ENCODE results near the gene SLC38A1.
A peak's percentile ranks its signal among the peaks of the same experiment; 100 is the strongest.
"Not testable (repeated sequence)": the region's sequence is repeated elsewhere in the genome, so short reads cannot be mapped to it uniquely, and the experiment has no call there.

SLC38A1 gene

DNA sequence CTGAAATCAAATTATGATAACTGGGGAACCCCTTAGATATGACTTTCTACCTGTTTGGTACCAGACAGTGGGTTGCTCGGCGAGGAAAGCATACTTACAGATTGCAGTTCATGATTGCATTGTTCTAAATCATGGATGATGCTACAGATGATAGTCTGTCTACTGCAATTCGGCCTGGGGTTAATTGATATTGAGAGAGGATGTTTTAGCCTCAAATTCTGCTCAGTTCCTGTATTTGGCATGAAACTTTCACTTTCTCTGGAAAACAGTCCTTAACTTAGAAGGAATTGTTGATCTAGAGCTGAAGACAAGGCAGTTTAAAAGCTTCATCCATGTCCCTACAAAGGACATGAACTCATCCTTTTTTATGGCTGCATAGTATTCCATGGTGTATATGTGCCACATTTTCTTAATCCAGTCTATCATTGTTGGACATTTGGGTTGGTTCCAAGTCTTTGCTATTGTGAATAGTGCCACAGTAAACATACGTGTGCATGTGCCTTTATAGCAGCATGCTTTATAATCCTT is 106.2 kb downstream of the SLC38A1 start:
- not testable (repeated sequence) for DNase-seq

DNA sequence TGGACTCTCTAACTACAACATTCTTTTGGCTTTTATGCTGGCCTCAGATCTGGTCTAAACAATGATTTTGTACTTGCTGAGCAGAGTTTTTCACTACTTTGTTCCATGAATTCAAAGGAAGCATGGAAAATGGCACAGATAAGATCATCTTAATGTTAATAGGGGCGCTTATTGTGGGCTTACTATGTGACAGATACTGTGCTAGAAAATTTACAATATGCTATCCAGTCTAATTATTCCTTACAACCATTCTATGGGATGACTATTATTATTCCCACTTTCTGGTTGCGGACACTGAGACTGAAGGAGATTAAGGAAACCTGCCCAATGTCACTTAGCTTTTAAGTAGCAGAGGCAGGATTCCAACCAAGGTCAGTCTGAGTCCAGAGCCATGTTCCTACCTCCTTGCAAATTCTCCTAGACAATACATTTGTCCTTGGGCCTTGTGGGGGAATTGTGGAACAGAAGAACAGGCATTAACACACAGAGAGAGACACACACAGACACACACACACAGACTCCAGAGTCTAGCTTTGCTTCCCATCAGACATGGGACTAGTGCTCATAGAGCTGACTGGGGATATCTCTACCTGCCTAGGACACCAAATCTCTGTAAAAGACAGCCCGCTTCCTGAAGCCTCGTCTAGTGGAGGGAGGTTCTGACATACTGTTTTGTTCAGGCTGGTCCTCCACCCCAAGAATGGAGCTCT is 107.7 kb downstream of the SLC38A1 start:
- no peak for DNase-seq

DNA sequence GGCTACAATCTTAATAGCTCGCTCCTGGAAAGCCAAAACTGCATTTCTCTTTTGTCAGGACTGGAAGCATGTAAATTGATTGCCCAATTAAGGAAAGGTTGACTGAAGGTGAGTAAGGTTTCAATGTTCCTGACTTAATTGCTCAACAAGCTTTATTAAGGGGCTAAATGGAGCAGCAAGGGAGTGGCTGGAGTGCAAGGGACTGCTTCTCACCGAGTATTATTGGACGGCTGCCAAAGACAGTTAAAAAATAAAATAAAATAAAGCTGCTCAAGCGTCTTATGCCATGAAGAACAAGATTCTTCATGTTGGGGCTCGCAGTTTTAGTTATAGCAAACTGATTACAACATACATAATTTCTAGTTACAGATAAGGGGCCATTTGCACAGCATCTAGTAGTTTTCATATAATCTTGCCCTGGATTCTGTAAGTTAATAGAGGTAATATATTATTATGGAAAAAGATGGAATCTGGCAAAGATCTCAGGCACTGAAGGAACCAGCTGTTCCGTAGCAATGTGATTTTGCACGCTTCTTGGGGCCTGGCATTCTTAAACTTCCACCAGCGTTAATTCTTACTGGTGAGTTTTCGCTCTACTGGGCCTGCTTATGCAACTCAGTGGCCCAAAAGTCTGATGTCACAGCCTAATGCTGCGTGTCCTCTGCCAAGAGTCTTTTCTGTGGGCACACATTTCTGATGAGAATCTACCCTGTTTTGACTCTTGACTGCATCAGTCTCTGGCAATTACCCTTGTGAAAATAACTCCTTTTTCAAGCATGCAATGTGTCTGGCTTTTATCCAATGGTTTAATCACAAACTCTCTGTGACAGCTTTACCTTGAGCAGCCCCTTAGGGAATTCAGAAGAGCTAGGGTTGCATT is 108.5 kb downstream of the SLC38A1 start:
- no peak for DNase-seq

DNA sequence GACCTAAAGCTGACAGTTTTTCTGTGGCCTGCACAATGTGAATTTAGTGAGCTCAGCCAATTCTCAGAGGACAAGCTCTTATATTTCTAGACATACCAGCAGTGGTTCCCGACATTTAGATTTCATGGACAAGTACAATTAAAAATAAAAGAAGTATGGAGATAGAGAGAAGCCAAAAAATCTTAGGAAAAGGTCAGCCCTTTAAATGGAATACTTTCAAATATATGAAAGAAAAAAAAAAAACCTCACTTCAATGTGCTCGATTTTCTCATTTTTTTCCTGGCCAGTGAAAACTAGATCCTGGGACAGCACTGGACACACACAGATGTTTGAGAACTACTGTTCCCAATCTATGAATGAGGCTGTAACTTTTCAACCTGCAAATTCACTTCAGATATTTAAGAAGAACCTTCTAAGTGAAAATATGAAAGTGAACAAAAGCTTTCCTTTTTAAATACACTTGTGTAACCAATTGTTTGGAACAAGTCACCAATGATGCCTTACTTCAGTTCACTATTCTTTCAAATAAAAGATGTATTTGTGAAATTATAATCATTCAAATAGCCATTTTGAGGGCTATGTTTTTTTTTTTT is 109.4 kb downstream of the SLC38A1 start:
- no peak for DNase-seq

DNA sequence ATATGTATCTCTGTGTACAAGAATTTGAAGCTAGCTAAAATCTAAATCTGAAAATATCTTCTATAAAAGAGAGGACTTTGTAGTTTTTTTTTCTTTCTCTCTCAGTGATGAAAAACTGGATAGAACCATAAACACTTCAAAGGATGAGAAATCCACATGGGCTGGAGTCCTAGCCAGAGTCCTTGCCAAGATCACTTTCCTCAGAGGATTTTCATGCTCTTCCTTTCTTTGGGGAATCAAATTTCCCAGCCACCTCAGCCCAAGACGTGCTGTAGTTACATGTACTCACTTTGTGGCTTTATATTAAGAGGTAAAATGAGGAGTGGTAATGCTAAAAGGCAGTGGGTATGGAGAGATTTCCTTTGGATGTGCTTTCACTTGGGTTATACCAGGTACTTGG is 110.3 kb downstream of the SLC38A1 start:
- no peak for DNase-seq

DNA sequence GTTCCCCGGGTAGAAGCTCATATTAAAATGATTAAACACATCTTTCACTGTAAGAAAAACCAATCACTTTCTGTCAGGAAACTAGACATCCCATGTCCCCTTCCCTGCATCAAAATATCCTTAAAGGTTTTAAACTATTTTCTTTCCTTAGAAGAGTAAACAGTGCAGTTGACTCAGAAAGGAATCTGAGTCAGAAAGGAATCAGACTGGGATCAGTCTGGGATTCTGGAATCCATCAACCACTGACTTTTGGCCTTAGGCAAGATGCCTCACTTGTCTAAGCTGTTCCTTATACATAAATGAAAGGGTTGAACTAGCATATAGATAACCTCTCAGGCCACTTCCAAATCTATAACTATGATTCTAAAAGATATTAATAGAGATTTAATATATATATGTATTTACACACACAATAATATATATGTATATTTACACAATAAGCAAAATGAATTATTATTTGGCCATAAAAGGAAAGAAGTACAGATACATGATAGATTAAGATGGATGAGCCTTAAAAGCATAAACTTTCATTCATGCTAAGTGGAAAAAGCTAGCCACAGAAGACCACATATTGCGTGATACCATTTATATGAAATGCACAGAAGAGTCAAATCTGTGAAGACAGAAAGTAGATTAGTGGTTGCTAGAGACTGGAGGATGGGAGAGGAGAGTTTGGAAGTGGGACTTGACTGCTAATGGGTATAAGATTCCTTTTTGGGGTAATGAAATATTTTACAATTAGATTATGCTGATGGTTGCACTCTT is 114.4 kb downstream of the SLC38A1 start:
- DNase-seq: no peak

DNA sequence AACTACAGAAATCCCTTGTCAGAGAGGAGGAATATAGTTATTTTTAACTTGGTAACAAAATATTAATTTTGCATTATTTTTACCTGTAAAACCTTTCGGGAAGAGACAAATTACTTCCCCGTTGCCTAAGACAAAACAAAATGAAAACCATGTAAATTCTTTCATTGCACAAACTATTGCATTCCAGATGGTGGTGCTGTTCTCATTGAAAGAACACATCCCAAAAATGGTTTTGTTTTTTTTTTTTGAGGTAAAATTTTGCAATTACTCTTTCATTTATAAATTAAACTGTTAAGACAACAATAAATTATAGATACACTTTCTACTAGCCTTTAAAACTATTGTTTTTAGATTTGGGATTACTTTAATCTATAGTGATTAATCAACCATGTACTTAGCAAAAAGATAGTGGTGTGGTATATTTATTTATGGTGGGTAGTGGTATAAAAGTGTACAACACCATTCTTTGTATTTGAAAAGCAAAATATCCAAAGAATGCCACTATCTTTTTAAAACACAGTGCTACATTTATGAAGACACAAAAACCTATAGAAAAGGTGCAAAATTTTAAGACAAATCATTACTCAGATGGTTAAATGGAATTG is 115.5 kb downstream of the SLC38A1 start:
- DNase-seq: peak; percentile 48

DNA sequence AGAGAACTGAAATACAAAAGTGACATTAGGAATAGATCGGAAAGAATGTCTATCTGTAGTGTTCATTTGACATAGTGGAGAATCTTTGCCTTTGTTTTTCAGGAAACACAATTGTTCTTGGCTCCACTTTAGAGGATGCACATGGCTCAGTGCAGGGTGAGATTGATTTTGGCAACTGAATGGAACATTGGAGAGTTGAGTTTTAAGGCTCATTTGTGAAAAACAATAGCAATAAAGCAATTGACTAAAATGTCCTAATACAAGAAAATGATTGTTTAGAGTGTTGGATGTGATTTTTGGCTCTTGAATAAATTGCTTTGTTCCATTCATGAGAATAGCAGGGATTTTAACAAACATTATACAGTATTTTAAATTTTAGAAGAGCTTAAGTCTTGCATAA is 116.4 kb downstream of the SLC38A1 start:
- DNase-seq: no peak

DNA sequence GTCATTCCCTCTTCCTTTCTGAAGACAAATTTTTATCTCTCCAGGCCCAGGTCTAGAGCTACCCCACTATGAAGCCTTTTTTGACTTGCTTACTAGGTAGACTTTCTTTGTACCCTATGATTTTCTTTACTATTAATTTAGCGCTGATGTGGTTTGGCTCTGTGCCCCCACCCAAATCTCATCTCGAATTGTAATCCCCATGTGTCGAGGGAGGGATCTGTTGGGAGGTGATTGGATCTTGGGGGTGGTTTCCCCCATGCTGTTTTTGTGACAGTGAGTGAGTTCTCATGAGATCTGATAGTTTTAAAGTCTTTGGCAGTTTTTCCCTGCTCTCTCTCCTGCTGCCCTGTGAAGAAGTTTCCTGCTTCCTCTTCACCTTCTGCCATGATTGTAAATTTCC is 118.1 kb downstream of the SLC38A1 start:
- DNase-seq: peak; percentile 22

DNA sequence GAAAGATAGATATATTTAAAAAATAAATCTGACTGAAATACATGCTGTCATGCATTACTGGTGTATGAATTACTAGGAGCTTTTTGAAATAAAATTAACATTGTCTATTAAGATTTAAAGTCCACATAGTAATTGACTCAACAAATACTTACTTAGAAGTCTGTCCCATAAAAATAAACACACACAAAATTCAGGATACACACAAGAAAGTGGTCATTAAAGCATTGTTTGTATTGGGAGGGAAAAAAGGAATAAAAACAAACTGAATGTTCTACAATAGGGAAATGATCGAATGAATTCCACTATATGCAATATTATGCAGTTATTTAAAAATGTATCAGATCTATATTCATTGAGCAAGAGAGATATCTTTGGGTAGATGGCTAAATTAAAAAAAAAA is 118.9 kb downstream of the SLC38A1 start:
- no peak for DNase-seq

DNA sequence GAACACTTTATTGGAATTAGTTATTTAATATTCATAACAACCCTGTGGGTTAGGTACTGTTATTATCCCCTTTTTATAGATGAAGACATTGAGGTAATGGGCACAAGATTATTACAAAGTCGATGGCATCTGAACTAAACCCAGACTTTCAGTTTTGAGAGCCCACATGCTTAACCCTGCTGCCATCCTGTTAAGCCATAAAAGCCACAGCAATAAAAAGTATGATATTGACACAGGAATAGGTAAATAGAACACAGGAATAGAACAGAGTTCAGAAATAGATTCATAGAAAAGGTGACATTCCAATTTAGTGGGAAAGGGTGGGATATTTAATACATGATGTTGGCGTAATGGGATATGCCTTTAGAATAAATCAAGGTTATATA is 119.8 kb downstream of the SLC38A1 start:
- DNase-seq: no peak

DNA sequence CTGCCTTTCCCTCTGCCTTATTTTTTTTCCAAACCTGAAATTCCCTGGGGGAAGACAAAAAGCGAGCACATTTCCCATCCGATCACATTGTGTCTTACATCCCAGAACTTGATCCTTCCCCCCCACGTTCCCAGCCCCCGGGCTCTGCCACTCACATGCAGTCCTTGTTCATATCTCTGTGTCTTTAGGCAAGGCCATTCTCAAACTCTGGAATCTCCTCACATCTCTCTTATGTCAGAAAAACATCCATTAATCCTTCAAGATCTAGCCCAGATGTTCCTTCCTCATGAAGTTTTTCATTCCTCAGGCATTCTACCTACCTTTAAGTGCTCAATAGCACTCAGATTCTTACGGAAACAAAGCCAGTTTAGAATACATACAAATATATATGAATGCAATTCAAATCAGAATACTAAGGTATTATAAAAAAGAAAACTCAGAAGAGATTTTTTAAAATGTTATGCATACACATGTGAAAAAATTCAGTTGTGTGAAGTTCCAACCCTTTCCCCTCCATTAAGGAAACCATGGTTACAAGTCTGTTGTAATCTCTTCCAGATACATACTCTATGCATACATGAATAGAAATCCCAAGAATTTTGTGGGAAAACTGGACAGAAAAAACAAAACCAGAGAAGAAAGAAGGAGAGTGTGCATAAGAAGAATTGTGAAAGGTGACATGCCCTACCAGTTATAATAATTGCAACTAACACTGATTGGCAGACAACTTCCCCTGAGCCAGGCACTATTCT is 120.3 kb downstream of the SLC38A1 start:
- DNase-seq: no peak

DNA sequence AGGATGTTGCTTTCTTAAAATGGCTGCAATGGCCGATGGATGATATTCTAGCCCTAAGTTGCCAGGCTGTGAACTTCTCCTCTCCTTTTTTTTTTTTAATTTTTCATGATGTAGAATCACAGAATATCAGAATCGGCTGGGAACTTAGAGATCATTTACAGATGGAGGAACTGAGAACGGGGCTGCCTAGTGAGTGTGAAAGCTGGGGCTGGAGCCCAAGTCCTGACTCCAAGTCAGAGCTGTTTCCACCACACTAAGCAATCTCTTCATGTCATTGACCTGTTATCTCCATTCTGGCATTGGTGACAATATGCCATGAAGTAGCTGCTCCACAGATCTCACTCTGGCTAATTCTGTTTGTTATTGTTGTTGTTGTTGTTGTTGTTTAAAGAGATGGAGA is 121.7 kb downstream of the SLC38A1 start:
- DNase-seq: no peak

DNA sequence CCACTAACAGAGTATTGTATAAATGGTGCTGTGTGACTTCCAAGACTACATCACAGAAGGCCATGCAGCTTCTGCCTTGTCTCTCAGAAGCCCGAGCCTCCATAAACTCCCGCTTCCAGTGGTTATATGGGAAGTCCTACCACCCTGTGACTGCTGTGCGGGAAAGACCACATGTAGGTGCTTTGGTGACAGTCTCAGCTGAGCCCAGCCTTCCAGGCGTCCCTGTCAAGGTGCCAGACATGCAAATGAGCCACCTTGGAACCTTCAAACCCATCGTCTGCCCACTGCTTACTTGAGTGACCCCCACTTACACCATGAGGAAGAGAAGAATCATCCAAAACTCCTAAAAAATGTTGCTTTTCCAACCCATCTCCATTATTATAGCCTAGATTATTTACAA is 123.0 kb downstream of the SLC38A1 start:
- DNase-seq: no peak

DNA sequence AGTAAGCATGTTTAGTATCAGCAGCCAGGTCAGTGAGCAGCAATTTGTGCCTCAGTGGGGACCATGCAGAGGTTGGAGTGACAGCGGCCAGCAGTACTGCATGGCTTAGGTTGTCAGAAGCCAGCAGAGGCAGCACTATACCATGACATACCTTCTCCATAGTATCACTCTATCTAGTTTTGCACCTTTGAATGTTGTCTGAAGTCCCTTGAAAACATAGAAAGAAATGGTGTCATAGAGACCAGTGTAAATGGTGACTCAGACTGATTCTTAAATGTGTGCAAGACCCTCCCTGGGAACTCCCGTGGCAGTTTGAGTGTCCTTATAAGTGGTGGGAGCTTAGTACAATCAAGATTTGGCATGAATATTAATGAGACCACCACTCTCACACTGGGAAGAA is 124.4 kb downstream of the SLC38A1 start:
- no peak for DNase-seq

DNA sequence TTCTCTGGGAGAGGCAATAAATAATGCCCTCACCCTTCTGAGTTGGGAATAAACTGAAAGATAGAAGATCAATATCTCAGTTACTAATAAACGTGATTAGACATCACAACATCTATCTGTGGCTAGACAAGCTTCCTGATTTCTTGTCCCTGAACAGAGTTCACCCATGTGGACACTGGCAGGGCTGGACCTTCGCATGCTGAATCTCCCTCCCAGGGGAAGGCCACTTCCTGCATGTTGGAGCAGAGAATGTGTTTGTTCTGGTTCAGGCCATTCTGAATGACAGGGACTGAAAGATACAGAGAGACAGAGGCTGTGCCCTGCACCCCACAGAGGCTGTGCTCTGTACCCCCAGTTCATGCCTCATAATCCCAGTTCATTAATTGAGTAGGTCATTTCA is 132.6 kb downstream of the SLC38A1 start:
- DNase-seq: no peak

DNA sequence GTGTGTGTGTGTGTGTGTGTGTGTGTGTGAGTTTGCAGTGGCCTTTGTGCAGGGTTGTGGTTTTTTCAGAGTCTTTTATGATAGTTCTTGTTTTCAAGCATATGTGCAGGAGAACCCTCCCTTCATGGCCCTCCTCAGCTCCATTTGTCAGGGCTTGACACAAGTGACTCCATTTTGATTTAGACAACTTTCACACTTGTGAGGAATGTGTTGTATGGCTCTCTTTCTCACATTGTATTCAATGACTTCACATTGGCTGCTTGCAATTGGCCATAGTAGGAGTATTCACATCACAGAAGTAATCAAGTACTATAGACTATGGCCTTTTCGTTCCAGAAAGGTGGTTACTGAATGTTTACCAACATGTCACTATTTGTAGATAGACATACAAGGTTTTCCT is 133.1 kb downstream of the SLC38A1 start:
- no peak for DNase-seq

DNA sequence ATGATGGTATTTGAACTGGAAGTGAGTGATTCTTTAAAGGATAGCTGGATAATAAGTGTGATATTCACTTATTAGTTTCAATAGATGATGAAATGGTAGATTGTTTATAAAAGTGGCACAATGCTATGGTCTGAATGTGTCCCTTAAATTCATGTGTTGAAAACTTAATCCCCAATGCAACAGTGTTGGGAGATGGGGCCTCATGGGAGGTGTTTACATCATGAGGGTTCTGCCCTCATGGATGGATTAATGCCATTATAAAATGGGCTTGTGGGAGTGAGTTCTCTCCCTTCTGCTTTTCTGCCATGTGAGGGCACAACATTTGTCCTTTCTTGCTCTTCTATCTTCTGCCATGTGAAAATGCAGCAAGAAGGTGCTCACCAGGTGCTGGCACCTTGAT is 134.0 kb downstream of the SLC38A1 start:
- DNase-seq: no peak

DNA sequence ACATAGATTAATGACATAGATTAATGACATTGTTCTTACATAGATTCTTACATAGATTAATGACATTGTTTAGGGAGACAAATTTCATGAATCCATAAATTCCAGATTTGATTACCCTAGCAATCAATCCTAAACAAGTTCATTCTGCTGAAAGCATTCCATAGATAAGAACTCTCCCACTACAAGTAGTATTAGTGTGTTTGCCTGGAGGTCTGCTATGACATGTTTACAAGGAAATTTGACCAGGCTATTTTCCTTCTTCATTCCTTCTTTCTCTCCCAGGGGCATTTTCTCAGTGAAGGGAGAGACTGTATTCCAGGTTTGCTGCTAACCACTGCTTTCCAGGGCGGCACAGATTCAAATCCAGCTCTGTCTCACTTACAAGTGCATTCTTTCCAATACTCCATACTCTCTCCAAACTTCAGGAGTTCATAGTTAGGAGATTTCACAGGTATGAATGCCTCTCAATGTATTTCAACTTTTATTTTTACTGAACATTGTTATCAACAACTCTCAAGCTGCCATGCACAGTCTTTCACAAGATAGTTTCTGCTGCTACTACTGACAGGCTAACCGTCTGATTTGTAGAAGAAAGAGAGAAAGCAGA is 134.5 kb downstream of the SLC38A1 start:
- DNase-seq: no peak

DNA sequence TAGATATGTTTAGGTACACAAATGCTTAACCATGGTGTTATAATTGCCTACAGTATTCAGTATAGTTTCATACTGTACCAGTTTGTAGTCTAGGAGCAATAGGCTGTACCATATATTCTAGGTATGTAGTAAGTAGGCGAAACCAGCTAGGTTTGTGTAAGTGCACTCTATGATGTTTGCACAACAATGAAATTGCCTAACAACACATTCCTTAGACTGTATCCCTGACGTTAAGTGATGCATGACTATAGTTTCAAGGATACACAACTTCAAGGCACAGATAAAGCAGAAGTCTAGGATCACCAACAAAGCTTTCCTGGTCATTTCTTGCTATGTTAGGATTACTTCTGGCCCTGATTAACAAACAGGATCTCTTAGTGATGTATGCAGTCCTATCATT is 135.1 kb downstream of the SLC38A1 start:
- DNase-seq: no peak
